Prostate gland (tissue), 2 donors: ENCODE results near the gene AMN1. TPM values are rescaled to one million over a fixed set of nuclear protein-coding genes. Genes with fewer than 3 reads are reported as not detected.
"Not testable (repeated sequence)": the region's sequence is repeated elsewhere in the genome, so short reads cannot be mapped to it uniquely, and the experiment has no call there.

ENCODE experiments used
- DNase-seq: peaks from one replicate; pipeline ENCODE4 v3.0.0-alpha.2; 2019; ENCODE audit warnings: low spot score
- H3K27ac ChIP-seq, 2 donors: fragments of 200-600 bp; sonication (generic); 2 replicates each; pipeline ENCODE4 v1.5.1; 2017 to 2019
- H3K27me3 ChIP-seq: fragments of 200-600 bp; sonication (generic); replicated peaks from 2 replicates; pipeline ENCODE4 v1.5.1; 2019; ENCODE audit not compliant: insufficient read depth
- H3K36me3 ChIP-seq, 2 donors: fragments of 200-600 bp; sonication (generic); 1 replicate in 1 of 2; 2 replicates in 1 of 2; pipeline versions ENCODE4 v1.5.1 to v1.8.1; 2017 to 2019
- H3K4me1 ChIP-seq: fragments of 200-600 bp; sonication (generic); replicated peaks from 2 replicates; pipeline ENCODE4 v1.5.1; 2019
- H3K4me3 ChIP-seq, 2 donors: fragments of 200-600 bp; sonication (generic); 2 replicates each; pipeline ENCODE4 v1.5.1; 2017 to 2019
- H3K9me3 ChIP-seq: fragments of 200-600 bp; sonication (generic); 2 replicates; pipeline ENCODE4 v1.5.1; 2017
- POLR2A ChIP-seq: fragments of 450-650 bp; IDR thresholded peaks from one replicate; pipeline ENCODE4 v1.6.1; 2016; ENCODE audit warnings: antibody characterized with exemption, mild to moderate bottlenecking
- POLR2AphosphoS5 ChIP-seq: sonication (generic); formaldehyde crosslinking; IDR thresholded peaks from one replicate; pipeline ENCODE4 v1.6.1; 2017; ENCODE audit warnings: antibody characterized with exemption
- WGBS: methylation state at CpG from one replicate; pipeline ENCODE4 v1.1.5; 2018; 5-methylcytosine and 5-hydroxymethylcytosine counted together
- intact Hi-C: fragments of 100-400 bp; cut with DNase I; formaldehyde crosslinking; loops from one replicate; pipeline ENCODE4 v1.14.2; 2022
- total RNA-seq, 2 donors: library from RNA; depleted of rRNA; stranded (reverse); fragments of >200 nt; gene quantifications; one replicate each; pipeline ENCODE4 v1.1.0, GENCODE V29; 2016
- TF ChIP-seq, protein P1 (sequence below), 4 experiments: fragments of 200-600 bp in 2 of 4; fragments of 450-650 bp in 2 of 4; sonication (generic) in 2 of 4; IDR thresholded peaks; 1 replicate in 3 of 4; 2 replicates in 1 of 4; pipeline ENCODE4 v1.5.1; 2016 to 2019; ENCODE audit warnings: antibody characterized with exemption in 4 of 4, mild to moderate bottlenecking in 2 of 4, moderate library complexity in 2 of 4

The AMN1 gene
- total RNA-seq, 2 donors from 2014 or later, result 11.9 to 31.9 TPM

DNA sequence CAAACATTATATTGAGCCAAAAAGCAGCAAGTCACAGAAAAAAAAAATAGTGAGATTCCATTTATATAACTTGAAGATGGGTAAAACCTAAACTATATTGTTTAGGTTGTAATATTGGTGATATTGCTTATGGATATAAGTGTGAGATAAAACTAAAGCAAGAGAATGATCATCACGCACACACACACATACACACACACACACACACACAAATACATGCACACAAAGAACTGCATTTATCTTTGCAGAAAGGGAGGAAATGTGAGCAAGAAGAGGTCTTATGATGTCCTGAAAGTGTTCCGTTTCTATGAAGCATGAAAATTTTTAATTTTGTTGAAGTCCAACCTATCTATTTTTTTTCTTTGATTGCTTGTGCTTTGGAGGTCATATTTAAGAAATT, 16.4 kb upstream of the AMN1 start:
- H3K36me3 ChIP-seq, result no peaks in the 10 kb centered on the region
- H3K9me3 ChIP-seq, result no peaks in the 10 kb centered on the region
- whole genome bisulfite sequencing, result 88% methylated on average over 2 of the region's 2 CpGs
- H3K27ac ChIP-seq, result no peak overlapping the region
- no peaks in the 10 kb centered on the region for H3K4me1 ChIP-seq
- H3K4me3 ChIP-seq, result no peak overlapping the region
- TF ChIP-seq POLR2A (no peak), POLR2AphosphoS5 (no peak)
- TF ChIP-seq, protein P1, sequence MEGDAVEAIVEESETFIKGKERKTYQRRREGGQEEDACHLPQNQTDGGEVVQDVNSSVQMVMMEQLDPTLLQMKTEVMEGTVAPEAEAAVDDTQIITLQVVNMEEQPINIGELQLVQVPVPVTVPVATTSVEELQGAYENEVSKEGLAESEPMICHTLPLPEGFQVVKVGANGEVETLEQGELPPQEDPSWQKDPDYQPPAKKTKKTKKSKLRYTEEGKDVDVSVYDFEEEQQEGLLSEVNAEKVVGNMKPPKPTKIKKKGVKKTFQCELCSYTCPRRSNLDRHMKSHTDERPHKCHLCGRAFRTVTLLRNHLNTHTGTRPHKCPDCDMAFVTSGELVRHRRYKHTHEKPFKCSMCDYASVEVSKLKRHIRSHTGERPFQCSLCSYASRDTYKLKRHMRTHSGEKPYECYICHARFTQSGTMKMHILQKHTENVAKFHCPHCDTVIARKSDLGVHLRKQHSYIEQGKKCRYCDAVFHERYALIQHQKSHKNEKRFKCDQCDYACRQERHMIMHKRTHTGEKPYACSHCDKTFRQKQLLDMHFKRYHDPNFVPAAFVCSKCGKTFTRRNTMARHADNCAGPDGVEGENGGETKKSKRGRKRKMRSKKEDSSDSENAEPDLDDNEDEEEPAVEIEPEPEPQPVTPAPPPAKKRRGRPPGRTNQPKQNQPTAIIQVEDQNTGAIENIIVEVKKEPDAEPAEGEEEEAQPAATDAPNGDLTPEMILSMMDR (IDR thresholded peaks at IDR 0.05), result no peak
- H3K27me3 ChIP-seq, result no peaks in the 10 kb centered on the region
- no peak for DNase-seq
- intact Hi-C loops, result no loop called here

DNA sequence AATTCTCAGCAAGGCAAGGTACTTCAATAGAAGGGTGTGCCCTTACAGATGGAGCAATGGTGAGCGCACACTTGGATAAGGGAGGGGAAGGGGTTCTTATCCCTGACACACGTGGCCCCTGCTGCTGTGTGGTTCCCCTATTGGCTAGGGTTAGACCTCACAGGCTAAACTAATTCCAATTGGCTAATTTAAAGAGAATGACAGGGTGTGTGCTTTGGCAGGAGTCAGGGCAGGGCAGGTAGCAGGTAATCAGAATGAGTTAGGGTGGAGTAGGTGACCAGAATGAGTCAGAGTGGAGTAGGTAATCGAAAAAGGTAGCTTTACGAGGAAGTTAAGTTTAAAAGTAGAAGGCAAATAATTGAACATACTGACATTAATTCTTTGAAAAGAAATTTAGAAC, 15.5 kb upstream of the AMN1 start:
- intact Hi-C loops, H3K4me1 ChIP-seq, DNase-seq, H3K36me3 ChIP-seq, H3K9me3 ChIP-seq, H3K27ac ChIP-seq, H3K4me3 ChIP-seq, H3K27me3 ChIP-seq: not testable (repeated sequence)
- 78% methylated on average over 4 of the region's 4 CpGs for WGBS

DNA sequence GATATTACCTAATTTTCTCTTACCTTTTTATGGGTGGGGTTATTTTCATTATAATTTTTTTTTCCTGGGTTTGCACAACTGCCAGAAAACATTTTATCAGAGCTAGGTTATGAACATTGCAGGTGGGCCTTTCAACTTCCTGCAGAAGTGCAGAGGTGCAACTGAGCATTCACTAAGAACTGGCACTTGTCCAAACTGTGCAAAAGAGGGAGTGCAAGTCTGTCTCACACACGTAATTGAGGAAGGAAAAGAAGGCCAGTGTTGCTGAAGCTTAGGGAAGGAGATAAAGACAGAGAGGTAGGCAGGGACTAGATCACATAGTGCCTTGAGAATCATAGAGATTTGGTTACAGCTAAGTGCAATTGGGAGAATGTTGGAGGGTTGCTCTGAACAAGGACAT, 14.1 kb upstream of the AMN1 start:
- no peaks in the 10 kb centered on the region for H3K27me3 ChIP-seq
- WGBS, result 30% methylated on average over 1 of the region's 1 CpG
- no peak for DNase-seq
- H3K9me3 ChIP-seq, result no peaks in the 10 kb centered on the region
- no peak for TF ChIP-seq POLR2AphosphoS5
- no peak for TF ChIP-seq POLR2A
- TF ChIP-seq, protein P1 (IDR thresholded peaks at IDR 0.05), result no peak
- no peaks in the 10 kb centered on the region for H3K36me3 ChIP-seq
- H3K4me3 ChIP-seq, result no peak overlapping the region
- H3K27ac ChIP-seq, result no peak overlapping the region
- no peaks in the 10 kb centered on the region for H3K4me1 ChIP-seq
- intact Hi-C loops, result no loop called here

DNA sequence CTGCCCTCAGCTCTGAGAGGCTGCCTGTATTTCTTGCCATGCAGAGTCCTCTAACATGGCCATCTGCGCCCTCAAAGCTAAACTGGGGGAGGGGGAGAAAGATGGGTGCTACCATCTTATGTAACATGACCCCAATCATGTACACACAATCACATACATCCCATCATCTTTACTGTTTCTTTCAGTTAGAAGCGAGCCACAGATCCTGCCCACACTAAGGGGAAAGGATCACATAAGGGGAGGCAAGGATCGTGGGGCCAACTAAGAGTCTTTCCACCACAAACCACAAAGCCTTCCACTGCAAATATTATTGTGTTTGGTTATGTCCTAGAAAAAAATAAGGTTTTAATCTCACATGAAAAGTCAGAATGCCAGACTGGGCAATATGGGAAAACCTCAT, 11.8 kb upstream of the AMN1 start:
- no peak overlapping the region for H3K4me3 ChIP-seq
- H3K9me3 ChIP-seq, result no peaks in the 10 kb centered on the region
- H3K36me3 ChIP-seq, result no peaks in the 10 kb centered on the region
- TF ChIP-seq, protein P1 (IDR thresholded peaks at IDR 0.05), result no peak
- TF ChIP-seq POLR2A (no peak), POLR2AphosphoS5 (no peak)
- no peaks in the 10 kb centered on the region for H3K4me1 ChIP-seq
- no peak overlapping the region for H3K27ac ChIP-seq
- H3K27me3 ChIP-seq, result no peaks in the 10 kb centered on the region
- 55% methylated on average over 3 of the region's 3 CpGs for WGBS
- intact Hi-C loops, result no loop called here
- no peak for DNase-seq

DNA sequence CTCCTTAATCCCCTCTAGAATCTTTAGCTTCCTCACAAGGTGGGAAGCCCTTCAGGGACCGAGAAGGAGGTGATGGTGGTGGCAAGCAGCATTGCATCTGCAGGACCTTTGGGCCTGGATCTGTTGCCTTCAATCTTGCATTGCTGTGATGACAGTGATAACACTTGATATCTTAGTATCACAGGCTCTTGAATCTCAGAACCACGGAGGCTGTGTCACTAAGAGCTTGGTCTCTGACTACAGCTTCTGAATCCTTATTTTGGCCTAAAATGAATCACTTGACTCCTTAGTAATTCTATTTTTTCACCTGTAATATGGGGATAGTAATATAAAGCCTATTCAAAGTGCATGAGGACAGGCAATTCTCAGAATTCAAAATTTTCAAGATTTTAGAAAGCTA, 8.9 kb upstream of the AMN1 start:
- H3K4me3 ChIP-seq, result no peak overlapping the region
- DNase-seq, result no peak
- no peak overlapping the region for H3K27ac ChIP-seq
- H3K9me3 ChIP-seq, result no peaks in the 10 kb centered on the region
- 78% methylated on average over 2 of the region's 2 CpGs for WGBS
- H3K36me3 ChIP-seq, result no peaks in the 10 kb centered on the region
- intact Hi-C loops, result no loop called here
- TF ChIP-seq POLR2A (no peak), POLR2AphosphoS5 (no peak)
- TF ChIP-seq, protein P1 (IDR thresholded peaks at IDR 0.05), result no peak
- no peaks in the 10 kb centered on the region for H3K27me3 ChIP-seq
- H3K4me1 ChIP-seq, result no peaks in the 10 kb centered on the region
